OCI-LY3 (cell line): ENCODE results near the gene SNX30.

Experiments
- EZH2phosphoT487 ChIP-seq: fragments of 200-600 bp; shearing (Covaris generic); IDR thresholded peaks from 2 replicates; pipeline ENCODE4 v1.6.1; 2018; ENCODE audit warnings: antibody characterized with exemption, mixed run types, low read depth
- TF ChIP-seq, protein P1 (sequence below): fragments of 200-600, 300-600 bp; sonication (generic); IDR thresholded peaks from 2 replicates; pipeline ENCODE4 v1.5.1; 2014; ENCODE audit warnings: antibody characterized with exemption, low read length, low read depth

- TF ChIP-seq, protein P1, sequence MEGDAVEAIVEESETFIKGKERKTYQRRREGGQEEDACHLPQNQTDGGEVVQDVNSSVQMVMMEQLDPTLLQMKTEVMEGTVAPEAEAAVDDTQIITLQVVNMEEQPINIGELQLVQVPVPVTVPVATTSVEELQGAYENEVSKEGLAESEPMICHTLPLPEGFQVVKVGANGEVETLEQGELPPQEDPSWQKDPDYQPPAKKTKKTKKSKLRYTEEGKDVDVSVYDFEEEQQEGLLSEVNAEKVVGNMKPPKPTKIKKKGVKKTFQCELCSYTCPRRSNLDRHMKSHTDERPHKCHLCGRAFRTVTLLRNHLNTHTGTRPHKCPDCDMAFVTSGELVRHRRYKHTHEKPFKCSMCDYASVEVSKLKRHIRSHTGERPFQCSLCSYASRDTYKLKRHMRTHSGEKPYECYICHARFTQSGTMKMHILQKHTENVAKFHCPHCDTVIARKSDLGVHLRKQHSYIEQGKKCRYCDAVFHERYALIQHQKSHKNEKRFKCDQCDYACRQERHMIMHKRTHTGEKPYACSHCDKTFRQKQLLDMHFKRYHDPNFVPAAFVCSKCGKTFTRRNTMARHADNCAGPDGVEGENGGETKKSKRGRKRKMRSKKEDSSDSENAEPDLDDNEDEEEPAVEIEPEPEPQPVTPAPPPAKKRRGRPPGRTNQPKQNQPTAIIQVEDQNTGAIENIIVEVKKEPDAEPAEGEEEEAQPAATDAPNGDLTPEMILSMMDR, result no peak
- no peak for TF ChIP-seq EZH2phosphoT487
Measured at GRCh38 chr9:112917047-112917986, 166.8 kb downstream of the SNX30 start.
